Liver (tissue), 9 donors: ENCODE results near the gene LRRC10B. TPM values are rescaled to one million over a fixed set of nuclear protein-coding genes. Genes with fewer than 3 reads are reported as not detected.

ENCODE experiments used
- DNase-seq: peaks from one replicate; pipeline ENCODE4 v3.0.0-alpha.2; 2017; ENCODE audit warnings: low spot score
- H3K27ac ChIP-seq, 2 donors: one replicate each; pipeline ENCODE4 v1.7.0; 2013; ENCODE audit warnings: inconsistent platforms in 2 of 2, low read length in 2 of 2, control low read depth in 1 of 2, low read depth in 1 of 2, mild to moderate bottlenecking in 1 of 2
- H3K27me3 ChIP-seq, 4 donors: one replicate each; pipeline versions ENCODE4 v1.6.1 to v1.7.0; 2013; ENCODE audit warnings: low read length in 3 of 4, inconsistent platforms in 1 of 4, mild to moderate bottlenecking in 1 of 4, moderate library complexity in 1 of 4; ENCODE audit not compliant: control insufficient read depth in 4 of 4, insufficient read depth in 4 of 4
- H3K36me3 ChIP-seq, 4 donors: one replicate each; pipeline versions ENCODE4 v1.6.1 to v1.7.0; 2013; ENCODE audit warnings: low read length in 3 of 4, mild to moderate bottlenecking in 3 of 4, low read depth in 1 of 4, moderate library complexity in 1 of 4; ENCODE audit not compliant: control insufficient read depth in 4 of 4, insufficient read depth in 3 of 4
- H3K4me1 ChIP-seq, 4 donors: one replicate each; pipeline versions ENCODE4 v1.6.1 to v1.7.0; 2013; ENCODE audit warnings: low read length in 3 of 4, mild to moderate bottlenecking in 3 of 4, moderate library complexity in 1 of 4; ENCODE audit not compliant: control insufficient read depth in 4 of 4, insufficient read depth in 4 of 4
- H3K4me3 ChIP-seq, 3 donors: one replicate each; pipeline versions ENCODE4 v1.6.1 to v1.7.0; 2013; ENCODE audit warnings: low read length in 3 of 3, control low read depth in 1 of 3, low read depth in 1 of 3, mild to moderate bottlenecking in 1 of 3
- H3K9ac ChIP-seq, 2 donors: one replicate each; pipeline ENCODE4 v1.7.0; 2013; ENCODE audit warnings: low read length in 2 of 2, mild to moderate bottlenecking in 2 of 2, moderate library complexity in 2 of 2, control low read depth in 1 of 2, low read depth in 1 of 2
- H3K9me3 ChIP-seq, 4 donors: one replicate each; pipeline versions ENCODE4 v1.6.1 to v1.7.0; 2013; ENCODE audit warnings: low read length in 3 of 4; ENCODE audit not compliant: control insufficient read depth in 4 of 4
- EGR1 ChIP-seq, 2 donors: IDR thresholded peaks; 2 replicates each; pipeline ENCODE4 v1.6.1; 2016 to 2018; ENCODE audit warnings: antibody characterized with exemption in 2 of 2, low read depth in 2 of 2
- FOXA1 ChIP-seq: IDR thresholded peaks from 2 replicates; pipeline ENCODE4 v1.6.1; 2016; ENCODE audit warnings: antibody characterized with exemption
- FOXA2 ChIP-seq: IDR thresholded peaks from 2 replicates; pipeline ENCODE4 v1.6.1; 2016; ENCODE audit warnings: antibody characterized with exemption
- GABPA ChIP-seq, 2 donors: IDR thresholded peaks in 1 of 2; conservative IDR thresholded peaks in 1 of 2; 2 replicates each; pipeline ENCODE4 v1.6.1; 2016; ENCODE audit warnings: antibody characterized with exemption in 2 of 2, mild to moderate bottlenecking in 1 of 2, moderate library complexity in 1 of 2
- HNF4A ChIP-seq, 2 donors: conservative IDR thresholded peaks; 2 replicates each; pipeline ENCODE4 v1.6.1; 2016; ENCODE audit warnings: antibody characterized with exemption in 2 of 2, mild to moderate bottlenecking in 2 of 2
- HNF4G ChIP-seq: IDR thresholded peaks from 2 replicates; pipeline ENCODE4 v1.6.1; 2016; ENCODE audit warnings: antibody characterized with exemption
- JUND ChIP-seq, 2 donors: IDR thresholded peaks; 2 replicates each; pipeline ENCODE4 v1.6.1; 2016; ENCODE audit warnings: antibody characterized with exemption in 2 of 2
- MAX ChIP-seq: IDR thresholded peaks from 2 replicates; pipeline ENCODE4 v1.6.1; 2016; ENCODE audit warnings: antibody characterized with exemption
- NR2F2 ChIP-seq: IDR thresholded peaks from 2 replicates; pipeline ENCODE4 v1.6.1; 2016; ENCODE audit warnings: antibody characterized with exemption
- RXRA ChIP-seq, 2 donors: IDR thresholded peaks; 2 replicates each; pipeline ENCODE4 v1.6.1; 2017 to 2018; ENCODE audit warnings: antibody characterized with exemption in 2 of 2, mild to moderate bottlenecking in 1 of 2
- SP1 ChIP-seq: IDR thresholded peaks from 2 replicates; pipeline ENCODE4 v1.6.1; 2018; ENCODE audit warnings: antibody characterized with exemption, mild to moderate bottlenecking
- TAF1 ChIP-seq: conservative IDR thresholded peaks from 2 replicates; pipeline ENCODE4 v1.6.1; 2016; ENCODE audit warnings: antibody characterized with exemption, mild to moderate bottlenecking
- YY1 ChIP-seq: IDR thresholded peaks from 2 replicates; pipeline ENCODE4 v1.6.1; 2016; ENCODE audit warnings: antibody characterized with exemption, mild to moderate bottlenecking
- ZBTB33 ChIP-seq: IDR thresholded peaks from 2 replicates; pipeline ENCODE4 v1.6.1; 2016; ENCODE audit warnings: antibody characterized with exemption
- WGBS: extraction: QIAGEN DNeasy Blood & Tissue Kit; methylation state at CpG from one replicate; pipeline ENCODE4 v1.1.7; 2013; 5-methylcytosine and 5-hydroxymethylcytosine counted together
- polyA plus RNA-seq, 2 donors: library from polyadenylated mRNA; stranded (reverse) in 1 of 2; unstranded in 1 of 2; fragments of 200-250 nt in 1 of 2; fragments of >200 nt in 1 of 2; fragmentation: Nextera tagmentation in 1 of 2; extraction: Ambion mirVana in 1 of 2; gene quantifications; one replicate each; pipeline versions ENCODE4 v1.2.1 to v1.2.3, GENCODE V29; 2013 to 2015
- total RNA-seq, 2 donors: library from RNA; depleted of rRNA; stranded (reverse); fragments of >200 nt; gene quantifications; one replicate each; pipeline ENCODE4 v1.2.3, GENCODE V29; 2014
- TF ChIP-seq, protein P1 (sequence below): fragments of 150-350 bp; IDR thresholded peaks from 2 replicates; pipeline ENCODE4 v1.5.1; 2017; ENCODE audit warnings: improper control_type of control experiment, low read depth, low read length; ENCODE audit not compliant: missing input control
- TF ChIP-seq, protein P2 (sequence below): IDR thresholded peaks from 2 replicates; pipeline ENCODE4 v1.6.1; 2016; ENCODE audit warnings: antibody characterized with exemption, mild to moderate bottlenecking
- TF ChIP-seq, protein P3 (sequence below): IDR thresholded peaks from 2 replicates; pipeline ENCODE4 v1.6.1; 2016; ENCODE audit warnings: antibody characterized with exemption
- donor health status: healthy.
- donor health status: healthy.
- donor health status: healthy.
- donor health status: healthy.
- donor health status: healthy.

The LRRC10B gene
- total and polyA plus RNA-seq, 4 donors: 0.03 to 0.08 TPM; not detected in 2

GRCh38 chr11:61486779-61487178, 21.8 kb upstream of the LRRC10B start:
- Histone ChIP-seq H3K36me3 (no peaks in the 10 kb centered on the region), H3K27ac (no peak overlapping the region), H3K4me1 (peaks cover 16 to 36% (median 29%) of the 10 kb centered on the region in 4 donors), H3K4me3 (no peak overlapping the region), H3K9ac (no peak overlapping the region), H3K9me3 (no peaks in the 10 kb centered on the region), H3K27me3 (no peaks in the 10 kb centered on the region)
- no peak for DNase-seq
- 91% methylated on average over 5 of the region's 5 CpGs for WGBS
- TF ChIP-seq EGR1 (IDR thresholded peaks at IDR 0.05; ENCODE audit: low read depth in 2 of 2): no peak
- TF ChIP-seq TAF1: no peak
- no peak for TF ChIP-seq FOXA1
- TF ChIP-seq GABPA (IDR thresholded peaks at IDR 0.05 in 1 of 2, conservative IDR thresholded peaks at IDR 0.05 in 1 of 2): no peak
- no peak for TF ChIP-seq SP1
- TF ChIP-seq HNF4A (conservative IDR thresholded peaks at IDR 0.05): no peak
- TF ChIP-seq FOXA2: no peak
- TF ChIP-seq, protein P1, sequence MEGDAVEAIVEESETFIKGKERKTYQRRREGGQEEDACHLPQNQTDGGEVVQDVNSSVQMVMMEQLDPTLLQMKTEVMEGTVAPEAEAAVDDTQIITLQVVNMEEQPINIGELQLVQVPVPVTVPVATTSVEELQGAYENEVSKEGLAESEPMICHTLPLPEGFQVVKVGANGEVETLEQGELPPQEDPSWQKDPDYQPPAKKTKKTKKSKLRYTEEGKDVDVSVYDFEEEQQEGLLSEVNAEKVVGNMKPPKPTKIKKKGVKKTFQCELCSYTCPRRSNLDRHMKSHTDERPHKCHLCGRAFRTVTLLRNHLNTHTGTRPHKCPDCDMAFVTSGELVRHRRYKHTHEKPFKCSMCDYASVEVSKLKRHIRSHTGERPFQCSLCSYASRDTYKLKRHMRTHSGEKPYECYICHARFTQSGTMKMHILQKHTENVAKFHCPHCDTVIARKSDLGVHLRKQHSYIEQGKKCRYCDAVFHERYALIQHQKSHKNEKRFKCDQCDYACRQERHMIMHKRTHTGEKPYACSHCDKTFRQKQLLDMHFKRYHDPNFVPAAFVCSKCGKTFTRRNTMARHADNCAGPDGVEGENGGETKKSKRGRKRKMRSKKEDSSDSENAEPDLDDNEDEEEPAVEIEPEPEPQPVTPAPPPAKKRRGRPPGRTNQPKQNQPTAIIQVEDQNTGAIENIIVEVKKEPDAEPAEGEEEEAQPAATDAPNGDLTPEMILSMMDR: no peak
- no peak for TF ChIP-seq HNF4G
- TF ChIP-seq JUND (IDR thresholded peaks at IDR 0.05): no peak
- no peak for TF ChIP-seq NR2F2
- no peak for TF ChIP-seq RXRA (IDR thresholded peaks at IDR 0.05)
- TF ChIP-seq, protein P2, sequence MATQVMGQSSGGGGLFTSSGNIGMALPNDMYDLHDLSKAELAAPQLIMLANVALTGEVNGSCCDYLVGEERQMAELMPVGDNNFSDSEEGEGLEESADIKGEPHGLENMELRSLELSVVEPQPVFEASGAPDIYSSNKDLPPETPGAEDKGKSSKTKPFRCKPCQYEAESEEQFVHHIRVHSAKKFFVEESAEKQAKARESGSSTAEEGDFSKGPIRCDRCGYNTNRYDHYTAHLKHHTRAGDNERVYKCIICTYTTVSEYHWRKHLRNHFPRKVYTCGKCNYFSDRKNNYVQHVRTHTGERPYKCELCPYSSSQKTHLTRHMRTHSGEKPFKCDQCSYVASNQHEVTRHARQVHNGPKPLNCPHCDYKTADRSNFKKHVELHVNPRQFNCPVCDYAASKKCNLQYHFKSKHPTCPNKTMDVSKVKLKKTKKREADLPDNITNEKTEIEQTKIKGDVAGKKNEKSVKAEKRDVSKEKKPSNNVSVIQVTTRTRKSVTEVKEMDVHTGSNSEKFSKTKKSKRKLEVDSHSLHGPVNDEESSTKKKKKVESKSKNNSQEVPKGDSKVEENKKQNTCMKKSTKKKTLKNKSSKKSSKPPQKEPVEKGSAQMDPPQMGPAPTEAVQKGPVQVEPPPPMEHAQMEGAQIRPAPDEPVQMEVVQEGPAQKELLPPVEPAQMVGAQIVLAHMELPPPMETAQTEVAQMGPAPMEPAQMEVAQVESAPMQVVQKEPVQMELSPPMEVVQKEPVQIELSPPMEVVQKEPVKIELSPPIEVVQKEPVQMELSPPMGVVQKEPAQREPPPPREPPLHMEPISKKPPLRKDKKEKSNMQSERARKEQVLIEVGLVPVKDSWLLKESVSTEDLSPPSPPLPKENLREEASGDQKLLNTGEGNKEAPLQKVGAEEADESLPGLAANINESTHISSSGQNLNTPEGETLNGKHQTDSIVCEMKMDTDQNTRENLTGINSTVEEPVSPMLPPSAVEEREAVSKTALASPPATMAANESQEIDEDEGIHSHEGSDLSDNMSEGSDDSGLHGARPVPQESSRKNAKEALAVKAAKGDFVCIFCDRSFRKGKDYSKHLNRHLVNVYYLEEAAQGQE: no peak
- TF ChIP-seq, protein P3, sequence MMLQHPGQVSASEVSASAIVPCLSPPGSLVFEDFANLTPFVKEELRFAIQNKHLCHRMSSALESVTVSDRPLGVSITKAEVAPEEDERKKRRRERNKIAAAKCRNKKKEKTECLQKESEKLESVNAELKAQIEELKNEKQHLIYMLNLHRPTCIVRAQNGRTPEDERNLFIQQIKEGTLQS: no peak

- Histone ChIP-seq H3K27ac (no peak overlapping the region), H3K36me3 (no peaks in the 10 kb centered on the region), H3K9me3 (no peaks in the 10 kb centered on the region), H3K4me1 (peaks cover 16 to 37% (median 29%) of the 10 kb centered on the region in 4 donors), H3K9ac (no peak overlapping the region), H3K27me3 (no peaks in the 10 kb centered on the region), H3K4me3 (no peak overlapping the region)
- WGBS: 95% methylated on average over 4 of the region's 4 CpGs
- TF ChIP-seq MAX (no peak), YY1 (no peak), TAF1 (no peak), ZBTB33 (no peak), RXRA (IDR thresholded peaks at IDR 0.05) (no peak), GABPA (IDR thresholded peaks at IDR 0.05 in 1 of 2, conservative IDR thresholded peaks at IDR 0.05 in 1 of 2) (no peak), SP1 (no peak), EGR1 (IDR thresholded peaks at IDR 0.05; ENCODE audit: low read depth in 2 of 2) (no peak)
- TF ChIP-seq, protein P3: no peak
- TF ChIP-seq, protein P1: no peak
- DNase-seq: no peak
Observed at GRCh38 chr11:61487342-61488025, 21.1 kb upstream of the LRRC10B start.
